Measurements from ENCODE around the gene FFAR4. TPM values are rescaled to one million over a fixed set of nuclear protein-coding genes. Genes with fewer than 3 reads are reported as not detected.

FFAR4 gene
- total RNA-seq, 4 donors from 2014 or later, result 0.34 to 0.45 (median 0.42) TPM; not detected in 1

GRCh38 chr10:93614101-93614825, 47.8 kb downstream of the FFAR4 start:
- TF ChIP-seq EP300 (IDR thresholded peaks at IDR 0.05) (no peak), CTCF (IDR thresholded peaks at IDR 0.05) (no peak), POLR2A (IDR thresholded peaks at IDR 0.05; ENCODE audit: low read depth) (no peak), POLR2AphosphoS5 (IDR thresholded peaks at IDR 0.05) (no peak)
- H3K27me3 ChIP-seq, result no peaks in the 10 kb centered on the region
- H3K36me3 ChIP-seq, result no peaks in the 10 kb centered on the region
- H3K4me1 ChIP-seq, result no peaks in the 10 kb centered on the region
- DNase-seq (ENCODE audit: extremely low spot score), result no peak
- H3K27ac ChIP-seq (replicated peaks in 1 of 4), result no peak overlapping the region
- intact Hi-C loops (cut with DNase I), result no loop called here
- no peak overlapping the region for H3K4me3 ChIP-seq
- H3K9me3 ChIP-seq, result no peaks in the 10 kb centered on the region
- 79% methylated on average over 7 of the region's 7 CpGs for WGBS

- H3K27ac ChIP-seq (replicated peaks in 1 of 4), result no peak overlapping the region
- H3K4me1 ChIP-seq, result no peaks in the 10 kb centered on the region
- H3K36me3 ChIP-seq, result no peaks in the 10 kb centered on the region
- no peak for DNase-seq (ENCODE audit: extremely low spot score)
- WGBS, result 70% methylated on average over 9 of the region's 9 CpGs
- intact Hi-C loops (cut with DNase I), result no loop called here
- TF ChIP-seq POLR2A (IDR thresholded peaks at IDR 0.05; ENCODE audit: low read depth) (no peak), EP300 (IDR thresholded peaks at IDR 0.05) (no peak), POLR2AphosphoS5 (IDR thresholded peaks at IDR 0.05) (no peak), CTCF (IDR thresholded peaks at IDR 0.05) (no peak)
- H3K27me3 ChIP-seq, result no peaks in the 10 kb centered on the region
- H3K4me3 ChIP-seq, result no peak overlapping the region
- H3K9me3 ChIP-seq, result no peaks in the 10 kb centered on the region
Observed at GRCh38 chr10:93615576-93616235, 49.2 kb downstream of the FFAR4 start.

DNA sequence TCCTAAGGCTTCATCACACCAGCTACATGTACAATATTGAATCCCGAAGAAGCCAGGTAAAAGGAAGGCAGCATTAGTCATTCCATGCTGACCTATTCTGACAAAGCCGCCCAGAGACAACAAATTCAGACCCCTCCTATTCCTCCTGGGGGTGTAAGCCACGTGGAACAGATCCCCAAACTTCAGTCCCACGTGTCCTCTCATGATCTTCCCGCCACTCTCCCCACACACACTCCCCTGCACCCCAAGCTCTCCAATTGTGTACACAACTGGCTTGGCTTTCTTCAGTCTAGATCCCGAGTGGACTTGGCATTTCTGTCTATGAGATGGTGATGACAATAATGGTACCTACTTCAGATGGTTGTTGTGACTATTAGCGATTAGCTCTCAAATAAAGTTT, 54.5 kb downstream of the FFAR4 start:
- TF ChIP-seq POLR2AphosphoS5 (IDR thresholded peaks at IDR 0.05), result no peak
- TF ChIP-seq POLR2A (IDR thresholded peaks at IDR 0.05; ENCODE audit: low read depth), result no peak
- TF ChIP-seq EP300 (IDR thresholded peaks at IDR 0.05), result no peak
- TF ChIP-seq CTCF (IDR thresholded peaks at IDR 0.05), result no peak
- DNase-seq (ENCODE audit: extremely low spot score), result peak; percentile 78
- Histone ChIP-seq H3K4me1 (no peaks in the 10 kb centered on the region), H3K36me3 (no peaks in the 10 kb centered on the region), H3K4me3 (no peak overlapping the region), H3K27ac (replicated peaks in 1 of 4) (no peak overlapping the region), H3K27me3 (no peaks in the 10 kb centered on the region), H3K9me3 (no peaks in the 10 kb centered on the region)
- intact Hi-C loops (cut with DNase I), result no loop called here
- 78% methylated on average over 7 of the region's 7 CpGs for WGBS

GRCh38 chr10:93622942-93623341, 56.5 kb downstream of the FFAR4 start:
- Histone ChIP-seq H3K9me3 (no peaks in the 10 kb centered on the region), H3K27me3 (no peaks in the 10 kb centered on the region), H3K36me3 (no peaks in the 10 kb centered on the region), H3K27ac (replicated peaks in 1 of 4) (no peak overlapping the region), H3K4me3 (no peak overlapping the region), H3K4me1 (no peaks in the 10 kb centered on the region)
- 83% methylated on average over 1 of the region's 1 CpG for WGBS
- intact Hi-C loops (cut with DNase I), result no loop called here
- no peak for TF ChIP-seq CTCF (IDR thresholded peaks at IDR 0.05)
- no peak for TF ChIP-seq POLR2AphosphoS5 (IDR thresholded peaks at IDR 0.05)
- TF ChIP-seq EP300 (IDR thresholded peaks at IDR 0.05), result no peak
- no peak for TF ChIP-seq POLR2A (IDR thresholded peaks at IDR 0.05; ENCODE audit: low read depth)
- no peak for DNase-seq (ENCODE audit: extremely low spot score)

Measured in esophagus muscularis mucosa (tissue), 4 donors.